ENCODE results near the gene OR4D5.

The OR4D5 gene

GRCh38 chr11:123956752-123957151 is 17.3 kb downstream of the OR4D5 start:
- H3K9me3 ChIP-seq (ENCODE audit: control insufficient read depth, low read length): peaks cover 5% of the 10 kb centered on the region
- H3K9ac ChIP-seq (ENCODE audit: low read length): no peak overlapping the region
- H3K4me1 ChIP-seq (ENCODE audit: control insufficient read depth, insufficient read depth, low read length): no peaks in the 10 kb centered on the region
- no peaks in the 10 kb centered on the region for H3K27me3 ChIP-seq (replicated peaks; ENCODE audit: control insufficient read depth, insufficient read depth, low read length)
- DNase-seq (ENCODE audit: low read depth): no peak
- H3K36me3 ChIP-seq (ENCODE audit: control insufficient read depth, insufficient read depth, low read length, severe bottlenecking): no peaks in the 10 kb centered on the region
- no peak overlapping the region for H3K4me3 ChIP-seq (ENCODE audit: low read length)

- no peaks in the 10 kb centered on the region for H3K36me3 ChIP-seq (ENCODE audit: control insufficient read depth, insufficient read depth, low read length, severe bottlenecking)
- no peaks in the 10 kb centered on the region for H3K27me3 ChIP-seq (replicated peaks; ENCODE audit: control insufficient read depth, insufficient read depth, low read length)
- H3K4me1 ChIP-seq (ENCODE audit: control insufficient read depth, insufficient read depth, low read length): no peaks in the 10 kb centered on the region
- peak; percentile 65 for DNase-seq (ENCODE audit: low read depth)
- H3K9me3 ChIP-seq (ENCODE audit: control insufficient read depth, low read length): no peaks in the 10 kb centered on the region
- H3K4me3 ChIP-seq (ENCODE audit: low read length): no peak overlapping the region
- H3K9ac ChIP-seq (ENCODE audit: low read length): no peak overlapping the region
Observed at GRCh38 chr11:123973816-123974215, 34.4 kb downstream of the OR4D5 start.

GRCh38 chr11:123976770-123977560 is 37.5 kb downstream of the OR4D5 start:
- no peak for DNase-seq (ENCODE audit: low read depth)
- no peaks in the 10 kb centered on the region for H3K9me3 ChIP-seq (ENCODE audit: control insufficient read depth, low read length)
- no peaks in the 10 kb centered on the region for H3K36me3 ChIP-seq (ENCODE audit: control insufficient read depth, insufficient read depth, low read length, severe bottlenecking)
- no peaks in the 10 kb centered on the region for H3K4me1 ChIP-seq (ENCODE audit: control insufficient read depth, insufficient read depth, low read length)
- no peak overlapping the region for H3K9ac ChIP-seq (ENCODE audit: low read length)
- no peak overlapping the region for H3K4me3 ChIP-seq (ENCODE audit: low read length)
- H3K27me3 ChIP-seq (replicated peaks; ENCODE audit: control insufficient read depth, insufficient read depth, low read length): no peaks in the 10 kb centered on the region

GRCh38 chr11:123977731-123978347 is 38.4 kb downstream of the OR4D5 start, which contains the start of gene OR10S1:
TSS of gene OR10S1 (minus strand) at chr11:123977781. CDS start at chr11:123977664, 117 bp downstream.
- Histone ChIP-seq H3K27me3 (replicated peaks; ENCODE audit: control insufficient read depth, insufficient read depth, low read length) (no peaks in the 10 kb centered on the region), H3K4me1 (ENCODE audit: control insufficient read depth, insufficient read depth, low read length) (no peaks in the 10 kb centered on the region), H3K9ac (ENCODE audit: low read length) (no peak within 1 kb of the TSS), H3K4me3 (ENCODE audit: low read length) (no peak within 1 kb of the TSS), H3K9me3 (ENCODE audit: control insufficient read depth, low read length) (peaks cover 2% of the 10 kb centered on the region), H3K36me3 (ENCODE audit: control insufficient read depth, insufficient read depth, low read length, severe bottlenecking) (no peaks in the 10 kb centered on the region)
- DNase-seq (ENCODE audit: low read depth): no peak

GRCh38 chr11:123979311-123979710 is 39.9 kb downstream of the OR4D5 start:
- Histone ChIP-seq H3K4me1 (ENCODE audit: control insufficient read depth, insufficient read depth, low read length) (no peaks in the 10 kb centered on the region), H3K9ac (ENCODE audit: low read length) (no peak overlapping the region), H3K27me3 (replicated peaks; ENCODE audit: control insufficient read depth, insufficient read depth, low read length) (no peaks in the 10 kb centered on the region), H3K4me3 (ENCODE audit: low read length) (no peak overlapping the region), H3K36me3 (ENCODE audit: control insufficient read depth, insufficient read depth, low read length, severe bottlenecking) (no peaks in the 10 kb centered on the region), H3K9me3 (ENCODE audit: control insufficient read depth, low read length) (peaks cover 2% of the 10 kb centered on the region)
- no peak for DNase-seq (ENCODE audit: low read depth)
